ENCODE results near the gene BCOR.

The BCOR gene

GRCh38 chrX:40088803-40089540 is 8.8 kb downstream of the BCOR start:
- Histone ChIP-seq H3K4me1 (ENCODE audit: control insufficient read depth, insufficient read depth, low read length) (peaks cover 65% of the 10 kb centered on the region), H3K27me3 (ENCODE audit: control insufficient read depth in 1 of 2, insufficient read depth in 2 of 2, low read length in 2 of 2) (peaks cover 0 to 35% of the 10 kb centered on the region in 2 donors), H3K9ac (ENCODE audit: low read length in 2 of 2) (no peak overlapping the region), H3K27ac (ENCODE audit: low read length) (peak overlapping the region; percentile 37), H3K9me3 (ENCODE audit: control insufficient read depth in 2 of 2, low read length in 2 of 2) (no peaks in the 10 kb centered on the region), H3K4me3 (ENCODE audit: low read length in 2 of 2) (no peak overlapping the region), H3K36me3 (ENCODE audit: control insufficient read depth in 2 of 2, insufficient read depth in 2 of 2, low read length in 2 of 2) (no peaks in the 10 kb centered on the region)

GRCh38 chrX:40088299-40088625 is 9.5 kb downstream of the BCOR start:
- peak overlapping the region in 1 of 2 donors; percentile 4 for H3K9ac ChIP-seq (ENCODE audit: low read length in 2 of 2)

GRCh38 chrX:40087425-40088298 is 10.1 kb downstream of the BCOR start:
- peak overlapping the region in 1 of 2 donors; percentile 22 for H3K4me3 ChIP-seq (ENCODE audit: low read length in 2 of 2)
- H3K27me3 ChIP-seq (ENCODE audit: control insufficient read depth in 1 of 2, insufficient read depth in 2 of 2, low read length in 2 of 2): peaks cover 0 to 28% of the 10 kb centered on the region in 2 donors
- peaks cover 72% of the 10 kb centered on the region for H3K4me1 ChIP-seq (ENCODE audit: control insufficient read depth, insufficient read depth, low read length)
- H3K27ac ChIP-seq (ENCODE audit: low read length): peak overlapping the region; percentile 37
- H3K9ac ChIP-seq (ENCODE audit: low read length in 2 of 2): peak overlapping the region in 1 of 2 donors; percentile 4
- H3K36me3 ChIP-seq (ENCODE audit: control insufficient read depth in 2 of 2, insufficient read depth in 2 of 2, low read length in 2 of 2): no peaks in the 10 kb centered on the region
- no peaks in the 10 kb centered on the region for H3K9me3 ChIP-seq (ENCODE audit: control insufficient read depth in 2 of 2, low read length in 2 of 2)

More at GRCh38 chrX:40088299-40088625, 9.5 kb downstream of the BCOR start:
- Histone ChIP-seq H3K4me3 (ENCODE audit: low read length in 2 of 2) (no peak overlapping the region), H3K4me1 (ENCODE audit: control insufficient read depth, insufficient read depth, low read length) (peaks cover 66% of the 10 kb centered on the region), H3K36me3 (ENCODE audit: control insufficient read depth in 2 of 2, insufficient read depth in 2 of 2, low read length in 2 of 2) (no peaks in the 10 kb centered on the region), H3K9me3 (ENCODE audit: control insufficient read depth in 2 of 2, low read length in 2 of 2) (no peaks in the 10 kb centered on the region), H3K27ac (ENCODE audit: low read length) (peak overlapping the region; percentile 37), H3K27me3 (ENCODE audit: control insufficient read depth in 1 of 2, insufficient read depth in 2 of 2, low read length in 2 of 2) (peaks cover 0 to 32% of the 10 kb centered on the region in 2 donors)

GRCh38 chrX:40086569-40087335 is 11.0 kb downstream of the BCOR start:
- Histone ChIP-seq H3K27me3 (ENCODE audit: control insufficient read depth in 1 of 2, insufficient read depth in 2 of 2, low read length in 2 of 2) (peaks cover 0 to 26% of the 10 kb centered on the region in 2 donors), H3K4me3 (ENCODE audit: low read length in 2 of 2) (peak overlapping the region; percentile 9 to 55), H3K4me1 (ENCODE audit: control insufficient read depth, insufficient read depth, low read length) (peaks cover 80% of the 10 kb centered on the region), H3K9me3 (ENCODE audit: control insufficient read depth in 2 of 2, low read length in 2 of 2) (no peaks in the 10 kb centered on the region), H3K9ac (ENCODE audit: low read length in 2 of 2) (peak overlapping the region in 1 of 2 donors; percentile 21), H3K36me3 (ENCODE audit: control insufficient read depth in 2 of 2, insufficient read depth in 2 of 2, low read length in 2 of 2) (no peaks in the 10 kb centered on the region), H3K27ac (ENCODE audit: low read length) (peak overlapping the region; percentile 58)

- Histone ChIP-seq H3K4me3 (ENCODE audit: low read length in 2 of 2) (peak overlapping the region in 1 of 2 donors; percentile 15), H3K27me3 (ENCODE audit: control insufficient read depth in 1 of 2, insufficient read depth in 2 of 2, low read length in 2 of 2) (peaks cover 0 to 28% of the 10 kb centered on the region in 2 donors), H3K27ac (ENCODE audit: low read length) (peak overlapping the region; percentile 58), H3K36me3 (ENCODE audit: control insufficient read depth in 2 of 2, insufficient read depth in 2 of 2, low read length in 2 of 2) (no peaks in the 10 kb centered on the region), H3K9ac (ENCODE audit: low read length in 2 of 2) (no peak overlapping the region), H3K4me1 (ENCODE audit: control insufficient read depth, insufficient read depth, low read length) (peaks cover 82% of the 10 kb centered on the region), H3K9me3 (ENCODE audit: control insufficient read depth in 2 of 2, low read length in 2 of 2) (no peaks in the 10 kb centered on the region)
These were observed 12.0 kb downstream of the BCOR start for GRCh38 chrX:40085714-40086113.

GRCh38 chrX:40085102-40085551 is 12.6 kb downstream of the BCOR start:
- H3K4me3 ChIP-seq (ENCODE audit: low read length in 2 of 2): peak overlapping the region in 1 of 2 donors; percentile 15
- no peaks in the 10 kb centered on the region for H3K9me3 ChIP-seq (ENCODE audit: control insufficient read depth in 2 of 2, low read length in 2 of 2)
- H3K9ac ChIP-seq (ENCODE audit: low read length in 2 of 2): no peak overlapping the region
- peaks cover 0 to 31% of the 10 kb centered on the region in 2 donors for H3K27me3 ChIP-seq (ENCODE audit: control insufficient read depth in 1 of 2, insufficient read depth in 2 of 2, low read length in 2 of 2)
- no peaks in the 10 kb centered on the region for H3K36me3 ChIP-seq (ENCODE audit: control insufficient read depth in 2 of 2, insufficient read depth in 2 of 2, low read length in 2 of 2)
- peak overlapping the region; percentile 58 for H3K27ac ChIP-seq (ENCODE audit: low read length)
- peaks cover 77% of the 10 kb centered on the region for H3K4me1 ChIP-seq (ENCODE audit: control insufficient read depth, insufficient read depth, low read length)

GRCh38 chrX:40084471-40085101 is 13.2 kb downstream of the BCOR start:
- Histone ChIP-seq H3K9ac (ENCODE audit: low read length in 2 of 2) (no peak overlapping the region), H3K27ac (ENCODE audit: low read length) (no peak overlapping the region), H3K36me3 (ENCODE audit: control insufficient read depth in 2 of 2, insufficient read depth in 2 of 2, low read length in 2 of 2) (no peaks in the 10 kb centered on the region), H3K27me3 (ENCODE audit: control insufficient read depth in 1 of 2, insufficient read depth in 2 of 2, low read length in 2 of 2) (peaks cover 0 to 31% of the 10 kb centered on the region in 2 donors), H3K9me3 (ENCODE audit: control insufficient read depth in 2 of 2, low read length in 2 of 2) (no peaks in the 10 kb centered on the region), H3K4me1 (ENCODE audit: control insufficient read depth, insufficient read depth, low read length) (peaks cover 72% of the 10 kb centered on the region), H3K4me3 (ENCODE audit: low read length in 2 of 2) (peak overlapping the region in 1 of 2 donors; percentile 15)

GRCh38 chrX:40083979-40084359 is 13.8 kb downstream of the BCOR start:
- H3K4me1 ChIP-seq (ENCODE audit: control insufficient read depth, insufficient read depth, low read length): peaks cover 66% of the 10 kb centered on the region
- no peaks in the 10 kb centered on the region for H3K36me3 ChIP-seq (ENCODE audit: control insufficient read depth in 2 of 2, insufficient read depth in 2 of 2, low read length in 2 of 2)
- peaks cover 0 to 30% of the 10 kb centered on the region in 2 donors for H3K27me3 ChIP-seq (ENCODE audit: control insufficient read depth in 1 of 2, insufficient read depth in 2 of 2, low read length in 2 of 2)
- no peak overlapping the region for H3K9ac ChIP-seq (ENCODE audit: low read length in 2 of 2)
- no peaks in the 10 kb centered on the region for H3K9me3 ChIP-seq (ENCODE audit: control insufficient read depth in 2 of 2, low read length in 2 of 2)
- H3K4me3 ChIP-seq (ENCODE audit: low read length in 2 of 2): peak overlapping the region; percentile 22 to 66
- no peak overlapping the region for H3K27ac ChIP-seq (ENCODE audit: low read length)

GRCh38 chrX:40083120-40083978 is 14.4 kb downstream of the BCOR start:
- H3K4me1 ChIP-seq (ENCODE audit: control insufficient read depth, insufficient read depth, low read length): peaks cover 60% of the 10 kb centered on the region
- no peaks in the 10 kb centered on the region for H3K36me3 ChIP-seq (ENCODE audit: control insufficient read depth in 2 of 2, insufficient read depth in 2 of 2, low read length in 2 of 2)
- no peak overlapping the region for H3K9ac ChIP-seq (ENCODE audit: low read length in 2 of 2)
- H3K9me3 ChIP-seq (ENCODE audit: control insufficient read depth in 2 of 2, low read length in 2 of 2): no peaks in the 10 kb centered on the region
- H3K27ac ChIP-seq (ENCODE audit: low read length): no peak overlapping the region
- peaks cover 0 to 29% of the 10 kb centered on the region in 2 donors for H3K27me3 ChIP-seq (ENCODE audit: control insufficient read depth in 1 of 2, insufficient read depth in 2 of 2, low read length in 2 of 2)
- H3K4me3 ChIP-seq (ENCODE audit: low read length in 2 of 2): peak overlapping the region; percentile 22 to 66
